A549 treated with dexamethasone at 1 μM for 4 hours (cell line): ENCODE results near the gene WT1. TPM values are rescaled to one million over a fixed set of nuclear protein-coding genes. Genes with fewer than 3 reads are reported as not detected.

Experiments
- total RNA-seq: library from RNA; stranded (reverse); fragments of 200-300 nt; extraction: Qiagen RNA extraction; gene quantifications from 5 replicates; pipeline ENCODE4 v1.2.3, GENCODE V29; 2022

WT1 gene
- total RNA-seq: 4.6 to 6.5 TPM (median 5.9 TPM) in 5 replicates

GRCh38 chr11:32435511-32435941 is at the start of gene WT1:
WT1 (minus strand) TSS chr11:32435539.

Other genes starting within 250 kb of the WT1 start
- 400 to 458 TPM (median 442 TPM) in 5 replicates for gene EIF3M, start 148.3 kb upstream of the WT1 start, total RNA-seq